Left lobe of liver (tissue), 2 donors: Measurements from ENCODE around the gene IGSF9B. TPM values are rescaled to one million over a fixed set of nuclear protein-coding genes. Genes with fewer than 3 reads are reported as not detected.

Source experiments
- ATAC-seq: fragments of 200-7000 bp; cut with Tn5 transposase; one replicate; pipeline ENCODE4 v1.9.1; 2020; ENCODE audit warnings: mild to moderate bottlenecking, moderate library complexity
- DNase-seq: peaks from one replicate; pipeline ENCODE4 v3.0.0-alpha.2; 2020; ENCODE audit warnings: low spot score
- total RNA-seq: library from RNA; stranded (reverse); gene quantifications from one replicate; pipeline ENCODE4 v1.2.1, GENCODE V29; 2021
- donor health status: DM: no; HTN: no; CAD: no; lungs with moderate emphysema.
- donor health status: DM: no; HTN: yes; CAD: no.

IGSF9B gene
- total RNA-seq, 1 donor from 2014 or later = 0.13 TPM

DNA sequence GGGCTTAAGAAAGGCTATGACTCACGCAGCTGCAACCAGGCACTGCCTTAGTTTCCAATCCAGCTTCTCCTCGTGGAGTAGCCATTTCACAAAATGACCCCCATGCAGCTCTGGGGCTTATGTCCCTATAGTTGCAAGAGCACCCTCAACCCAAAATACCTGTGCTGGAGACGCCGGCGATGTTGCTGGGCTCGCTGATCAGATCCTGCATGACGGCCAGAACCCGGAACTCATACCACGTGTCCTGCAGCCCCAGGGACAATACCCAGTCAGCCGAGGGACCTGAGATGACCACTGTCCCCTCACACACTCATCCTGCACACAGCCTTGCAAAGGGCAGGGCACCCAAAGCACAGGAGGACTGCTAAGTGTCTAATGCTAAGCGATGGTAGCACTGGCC is 32.1 kb downstream of the IGSF9B start:
- no peak for DNase-seq

DNA sequence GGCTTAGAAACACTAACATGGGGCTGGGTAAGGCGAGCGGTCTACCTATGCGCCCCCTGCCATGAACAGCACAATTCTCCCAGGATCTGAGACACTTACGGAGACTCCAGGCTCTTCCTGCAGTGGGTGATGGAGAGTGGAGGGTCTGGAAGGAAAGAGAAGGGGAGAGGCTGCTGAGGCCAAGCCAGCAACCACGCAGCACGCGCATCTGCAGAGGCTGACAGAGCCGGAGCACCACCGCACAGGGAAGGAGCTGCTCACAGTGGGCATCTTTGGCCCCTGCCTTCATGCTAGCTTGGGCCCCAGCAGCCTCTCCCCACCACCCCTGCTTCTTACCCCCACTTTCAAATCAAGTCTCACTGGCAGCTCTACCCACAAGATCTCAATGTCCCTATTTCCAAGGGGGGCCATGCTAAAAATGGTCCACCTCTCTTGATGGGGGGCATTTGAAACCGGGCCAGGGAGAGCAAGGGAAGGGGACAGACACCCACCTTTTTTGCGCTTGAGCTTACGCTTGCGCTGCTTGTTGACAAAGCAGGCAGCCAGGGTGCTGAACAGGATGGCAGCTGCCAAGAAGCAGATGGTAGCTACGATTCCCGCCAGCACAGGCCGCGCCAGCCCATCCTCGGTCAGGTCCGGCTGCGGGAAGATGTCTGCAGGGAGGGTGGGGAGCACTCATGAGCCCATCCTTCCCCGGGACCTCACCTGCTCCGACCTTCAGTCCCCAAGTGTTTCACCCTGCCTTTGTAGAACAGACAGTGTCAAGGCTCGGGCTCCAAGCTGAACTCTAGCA is 34.5 kb downstream of the IGSF9B start:
- ATAC-seq (no peak), DNase-seq (no peak)

More for the DNA sequence above, 32.1 kb downstream of the IGSF9B start:
- no peak for ATAC-seq

DNA sequence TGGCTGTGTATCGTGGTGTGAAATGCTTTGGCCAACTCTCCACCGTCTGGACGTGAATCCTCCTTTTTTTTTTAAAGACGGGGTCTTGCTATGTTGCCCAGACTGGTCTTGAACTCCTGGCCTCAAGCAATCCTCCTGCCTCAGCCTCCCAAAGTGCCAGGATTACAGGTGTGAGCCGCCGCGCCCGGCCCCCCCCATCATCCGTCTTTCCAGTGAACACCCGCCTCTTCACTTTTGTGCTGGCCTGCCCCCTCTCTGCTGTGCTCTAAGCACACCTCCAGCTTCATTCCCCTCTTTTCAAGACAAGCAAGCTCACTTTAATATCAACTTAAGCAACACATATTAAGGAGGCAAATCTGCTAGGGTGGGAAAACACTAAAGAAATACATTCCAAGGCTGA is 35.3 kb downstream of the IGSF9B start:
- DNase-seq (no peak), ATAC-seq (no peak)

DNA sequence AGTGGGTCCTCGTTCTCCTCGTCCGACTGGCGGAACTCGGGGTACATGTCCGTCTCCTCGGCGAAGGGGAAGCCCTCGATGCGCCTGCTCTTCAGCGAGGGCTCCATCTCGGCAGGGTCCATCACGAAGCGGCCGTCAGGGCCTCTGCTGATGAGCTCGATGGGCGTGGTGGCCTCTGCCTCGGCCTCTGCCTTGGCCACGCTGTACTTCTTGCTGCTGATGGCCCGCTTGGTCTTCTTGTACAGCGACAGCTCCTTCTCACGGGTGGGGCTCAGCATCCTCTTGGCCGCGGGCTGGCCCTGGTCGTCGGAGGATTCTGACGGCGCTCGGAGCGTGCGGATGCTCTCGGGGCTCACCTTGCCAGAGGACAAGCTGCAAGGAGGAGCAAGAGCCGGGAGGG is 35.7 kb downstream of the IGSF9B start:
- ATAC-seq (no peak), DNase-seq (no peak)

DNA sequence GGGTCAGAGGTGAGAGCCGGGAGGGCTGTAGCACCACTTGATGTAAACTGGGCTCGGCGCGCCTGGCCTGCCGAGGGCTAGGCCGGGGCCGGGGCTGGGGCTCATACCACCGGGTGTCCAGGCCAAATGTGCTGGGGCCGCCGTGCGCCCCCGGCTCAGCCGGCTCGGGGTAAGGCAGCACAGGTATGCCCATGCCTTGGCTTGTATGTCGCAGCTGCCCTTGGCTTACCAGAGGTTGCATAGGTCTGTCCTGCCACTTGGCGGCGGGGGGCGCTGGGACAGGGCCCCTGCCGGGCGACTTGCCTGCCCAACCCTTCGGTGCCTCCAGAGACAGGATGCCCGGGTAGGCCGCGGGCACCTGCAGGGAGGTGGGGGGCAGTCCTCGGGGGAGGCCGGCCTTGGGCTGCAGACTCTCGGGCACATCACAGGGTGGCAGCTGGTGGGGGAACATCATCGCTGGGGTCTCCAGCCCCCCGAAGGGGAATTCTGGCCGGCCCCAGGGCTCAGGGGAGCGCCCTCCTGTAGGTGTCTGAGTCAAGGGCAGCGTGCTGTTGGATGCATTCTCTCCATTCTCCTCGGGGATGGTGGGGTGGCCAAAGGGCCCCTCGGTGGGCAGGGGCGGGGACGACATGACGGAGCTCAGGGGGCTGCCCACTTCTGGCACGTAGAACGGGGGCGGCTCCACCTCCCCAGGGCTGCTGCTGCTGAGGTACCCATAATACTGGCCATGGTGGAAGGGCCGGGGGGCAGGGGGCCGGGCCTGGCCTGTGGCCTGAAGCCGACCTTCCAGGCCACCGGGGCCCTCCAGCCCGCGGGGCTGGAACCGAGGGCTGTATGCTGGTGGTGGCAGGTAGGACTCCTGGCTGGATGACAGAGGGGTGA is 36.4 kb downstream of the IGSF9B start:
- ATAC-seq (no peak), DNase-seq (no peak)

DNA sequence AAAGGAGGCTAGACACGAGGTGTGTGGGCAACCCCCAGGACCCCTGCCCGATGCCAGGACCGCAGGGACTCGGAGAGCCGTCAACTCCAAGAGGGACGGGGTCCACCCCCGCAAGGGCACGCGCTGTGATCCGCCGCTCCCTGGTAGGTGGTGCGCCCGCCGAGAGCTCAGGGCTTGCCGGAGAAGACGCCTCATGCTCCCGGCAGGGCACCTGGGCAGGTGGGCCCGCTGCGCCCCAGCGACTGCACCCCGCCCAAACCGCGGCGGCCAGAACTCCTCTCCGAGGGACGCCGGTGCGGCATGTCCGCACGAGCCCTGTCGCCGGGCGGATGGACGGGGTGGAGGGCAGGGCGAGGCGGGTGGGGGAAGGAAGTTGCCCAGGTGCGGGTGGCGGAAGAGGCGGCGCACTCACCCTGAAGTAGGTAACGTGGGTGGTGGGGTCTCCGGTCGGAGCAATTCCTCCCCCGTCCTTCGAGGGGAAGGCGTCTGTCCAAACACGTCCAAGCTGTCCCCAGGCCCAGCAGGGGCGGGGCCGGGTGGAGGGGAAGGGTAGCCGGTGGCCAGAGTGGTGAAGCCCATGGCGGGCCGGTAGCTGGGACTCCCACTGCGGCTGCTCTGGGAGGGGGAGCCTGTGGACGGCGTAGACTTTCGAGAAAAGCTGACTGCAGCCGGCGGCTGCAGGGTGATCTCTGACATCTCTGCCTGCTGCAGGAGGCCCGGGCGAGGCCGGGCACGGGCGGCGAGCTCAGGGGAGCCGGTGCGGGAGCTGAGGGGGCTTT is 37.2 kb downstream of the IGSF9B start:
- no peak for DNase-seq
- no peak for ATAC-seq

DNA sequence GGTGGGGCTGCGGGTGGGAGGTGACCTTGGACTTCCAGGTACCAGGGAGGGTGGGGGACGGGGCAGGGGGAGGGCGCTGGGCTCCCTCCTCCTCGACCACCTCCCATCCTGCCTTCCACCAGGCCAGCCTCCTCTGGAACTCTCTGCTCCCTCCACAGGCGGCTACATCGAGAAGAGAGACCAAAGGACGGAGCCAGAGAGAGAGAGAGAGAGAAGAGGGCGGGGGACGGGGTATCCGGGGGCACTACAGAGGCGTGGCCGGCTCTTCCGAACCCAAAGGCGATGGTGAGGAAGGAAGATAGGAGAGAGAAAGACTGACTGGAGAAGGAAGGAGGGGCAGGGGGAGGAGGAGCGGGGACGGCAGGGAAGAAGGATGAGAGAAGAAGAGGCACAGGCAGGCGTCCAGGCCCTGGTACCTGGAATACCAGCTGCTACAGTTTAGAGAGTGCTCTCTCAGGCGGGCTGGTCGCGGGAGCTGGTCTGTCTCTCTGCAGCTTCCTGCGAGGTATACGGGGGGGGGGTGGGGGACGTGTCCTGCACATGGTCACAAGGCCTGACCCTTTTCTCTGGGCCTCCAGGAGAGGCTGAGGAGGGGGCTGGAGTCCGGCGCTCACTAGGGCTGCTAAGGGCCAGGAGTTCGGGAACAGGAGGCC is 38.0 kb downstream of the IGSF9B start:
- DNase-seq = no peak
- ATAC-seq = no peak

DNA sequence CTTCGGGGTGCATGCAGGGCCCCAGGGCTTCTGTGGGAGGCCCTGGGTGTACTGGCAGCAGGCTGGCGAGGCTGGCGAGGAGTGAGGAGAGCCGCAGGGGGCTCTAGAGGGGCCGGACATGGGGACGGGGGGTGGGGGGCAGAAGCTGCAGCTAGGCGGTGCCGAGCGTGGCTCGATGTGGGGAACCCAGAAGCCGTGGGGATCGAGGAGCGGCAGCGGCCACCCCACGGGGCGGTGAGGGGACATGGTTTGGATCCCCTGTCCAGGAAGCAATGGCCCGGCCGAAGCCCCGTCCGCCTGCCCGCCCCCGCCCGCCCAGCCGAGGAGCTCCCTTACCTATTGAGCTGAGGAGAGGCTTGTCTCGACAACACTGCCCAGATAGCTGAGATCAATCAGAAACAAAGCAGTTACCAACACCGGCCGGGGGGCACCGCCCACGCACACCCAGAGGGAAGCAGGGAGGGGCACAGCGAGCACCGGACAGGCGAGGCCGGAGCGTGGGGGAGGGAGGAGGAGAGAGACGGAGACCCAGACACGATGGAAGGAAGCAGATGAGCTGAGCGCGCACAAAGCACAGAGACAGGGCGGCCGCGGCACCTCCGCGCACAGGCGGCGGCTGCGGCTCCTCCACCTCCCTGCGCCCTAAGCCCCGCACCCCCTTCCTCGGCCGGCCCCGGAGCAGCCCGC is 38.7 kb downstream of the IGSF9B start:
- ATAC-seq (no peak), DNase-seq (no peak)

DNA sequence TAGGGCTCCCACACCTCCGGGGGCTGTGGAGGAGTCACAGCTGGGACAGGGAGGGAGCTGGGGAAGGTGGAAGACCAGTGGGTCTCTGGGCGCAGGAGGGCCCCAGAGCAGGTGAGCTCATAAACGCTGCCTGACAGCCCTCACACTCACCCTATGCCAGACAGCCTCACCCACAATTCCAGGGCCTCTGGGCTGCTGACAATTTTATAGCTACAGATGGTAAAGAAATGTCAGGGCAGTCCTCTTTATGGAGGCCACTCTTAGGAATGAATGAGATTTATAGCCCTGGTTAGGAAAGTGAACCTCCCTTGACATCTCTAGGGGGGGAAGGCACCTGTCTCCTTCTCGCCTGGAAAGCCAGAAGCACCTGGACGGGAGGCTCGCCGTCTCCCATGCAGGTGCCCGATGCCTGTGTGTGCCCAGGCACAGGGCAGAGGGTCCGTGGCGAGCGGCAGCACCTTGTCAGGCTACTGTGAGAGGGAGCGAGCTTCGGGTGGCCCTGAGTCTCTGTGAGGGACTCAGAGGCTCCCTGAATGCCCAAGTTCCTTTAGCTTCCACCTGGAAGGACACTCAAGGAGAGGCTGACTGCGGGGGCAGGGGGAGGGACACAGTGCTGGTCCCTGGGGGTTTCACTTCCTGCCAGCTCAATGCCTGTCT is 39.9 kb downstream of the IGSF9B start:
- ATAC-seq (no peak), DNase-seq (no peak)

DNA sequence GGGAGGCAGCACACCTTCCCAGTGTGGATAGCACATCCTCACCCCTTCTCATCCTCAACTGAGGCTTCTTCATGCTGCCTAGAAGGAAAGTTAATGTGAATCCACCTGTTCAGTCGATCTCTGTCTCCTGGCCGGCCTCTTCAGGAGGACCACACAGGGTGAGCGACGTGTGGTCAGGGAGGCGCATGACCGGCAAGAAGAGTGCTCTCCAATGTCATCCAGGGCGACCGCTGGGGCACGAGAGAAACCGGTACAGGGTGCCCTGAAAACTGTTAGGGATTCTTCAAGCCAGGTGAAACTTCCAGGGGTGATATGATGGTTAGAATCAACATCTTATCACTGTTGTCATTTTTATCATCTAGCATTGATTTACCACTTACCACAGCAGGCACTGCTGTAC is 43.0 kb downstream of the IGSF9B start:
- DNase-seq = no peak
- ATAC-seq = no peak

DNA sequence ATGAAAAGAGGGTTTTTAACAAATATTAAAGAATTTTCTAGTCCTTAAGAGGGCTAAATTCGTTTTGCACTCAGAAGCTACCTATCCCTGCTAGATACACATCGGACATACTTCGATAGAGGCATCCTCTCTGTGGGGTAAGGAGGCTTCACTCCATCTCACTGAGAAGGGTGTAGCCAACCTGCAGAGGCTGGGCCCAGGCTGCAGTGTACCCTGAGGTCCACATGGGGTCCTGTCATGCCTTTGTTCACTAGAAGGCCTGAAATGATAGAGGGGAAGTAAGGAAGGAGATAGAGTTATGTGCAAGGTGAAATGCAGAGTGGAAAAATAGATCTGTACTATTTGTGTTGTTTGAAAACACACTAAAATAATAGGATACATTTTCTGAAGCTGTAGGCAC is 45.6 kb downstream of the IGSF9B start:
- no peak for DNase-seq

DNA sequence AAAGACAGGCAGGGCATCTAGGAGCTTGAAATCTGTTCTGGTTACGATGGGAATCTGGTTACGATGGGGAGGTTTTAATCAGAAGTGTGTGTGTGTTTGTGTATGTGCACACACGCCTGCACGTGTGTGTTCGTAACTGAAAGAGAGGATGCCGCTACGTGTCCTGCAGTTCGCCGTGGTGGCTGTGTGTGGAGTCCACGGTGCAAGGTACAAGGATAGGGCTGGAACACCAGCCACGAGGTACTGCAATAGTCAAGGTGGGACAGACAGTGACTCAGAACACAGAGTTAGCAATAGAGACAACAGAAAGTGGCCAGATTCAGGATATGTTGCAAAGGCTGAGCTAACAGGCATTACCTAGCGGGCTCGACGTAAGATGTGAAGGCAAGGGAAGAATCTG is 46.7 kb downstream of the IGSF9B start:
- DNase-seq (no peak), ATAC-seq (no peak)

More for the DNA sequence above, 45.6 kb downstream of the IGSF9B start:
- no peak for ATAC-seq

DNA sequence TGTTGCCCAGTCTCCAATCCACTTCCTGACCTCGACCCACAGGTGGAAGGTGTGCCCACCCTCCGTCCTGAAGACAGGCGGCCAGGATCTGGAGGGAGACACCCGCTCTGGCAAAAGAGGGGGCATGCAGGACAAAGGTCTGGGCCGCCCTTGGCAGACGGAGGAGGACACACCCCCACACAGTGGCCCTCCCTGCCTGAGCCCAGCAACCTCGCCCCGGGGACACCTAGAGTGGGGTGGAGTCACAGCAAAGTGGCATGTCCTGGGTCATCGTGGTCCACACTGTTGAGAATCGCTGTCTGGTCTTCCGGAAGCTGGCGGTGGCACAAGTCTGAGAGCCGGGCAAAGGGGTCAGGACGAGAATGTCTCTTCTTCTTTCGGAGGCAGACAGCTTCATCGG is 47.9 kb downstream of the IGSF9B start:
- no peak for DNase-seq
- ATAC-seq = no peak

DNA sequence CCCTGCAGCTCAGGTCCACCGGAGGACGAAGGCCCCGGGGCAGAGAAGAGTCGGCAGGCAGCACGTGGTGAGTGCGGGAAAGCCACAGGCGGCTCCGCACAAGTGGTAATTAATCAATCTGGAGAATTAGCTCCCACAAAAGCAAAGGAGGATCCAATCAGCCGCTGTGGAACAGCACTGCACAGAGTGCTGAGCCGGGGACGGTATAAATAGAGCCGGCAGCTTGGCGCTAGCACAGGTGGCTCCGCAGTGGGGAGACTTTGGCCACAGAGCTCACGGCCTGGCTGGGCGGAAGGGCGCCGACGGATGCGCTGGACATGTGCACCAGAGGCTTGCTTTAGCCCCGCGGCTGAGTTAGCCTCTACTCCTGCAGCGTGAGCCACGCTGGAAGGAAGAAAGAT is 48.9 kb downstream of the IGSF9B start:
- DNase-seq = no peak
- no peak for ATAC-seq

DNA sequence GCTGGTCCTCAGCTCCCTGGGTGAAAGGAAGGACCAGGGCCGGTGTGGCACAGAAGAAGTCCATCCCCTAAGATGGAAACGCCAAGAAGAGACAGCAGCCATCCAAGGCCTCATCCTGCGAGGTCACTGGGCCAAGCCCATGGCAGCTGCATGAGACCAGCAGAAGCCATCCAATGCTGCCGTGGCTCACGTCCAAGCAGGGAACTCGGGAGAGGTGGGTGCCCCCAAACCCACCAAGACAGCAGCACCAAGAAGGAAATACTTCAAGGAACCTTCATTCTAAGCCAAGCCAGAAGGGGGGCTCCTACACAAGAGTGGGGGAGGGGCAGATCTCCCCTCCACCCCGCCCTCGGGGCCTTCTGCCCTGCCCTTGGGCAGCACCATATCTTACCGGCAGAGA is 49.6 kb downstream of the IGSF9B start:
- ATAC-seq (no peak), DNase-seq (no peak)

DNA sequence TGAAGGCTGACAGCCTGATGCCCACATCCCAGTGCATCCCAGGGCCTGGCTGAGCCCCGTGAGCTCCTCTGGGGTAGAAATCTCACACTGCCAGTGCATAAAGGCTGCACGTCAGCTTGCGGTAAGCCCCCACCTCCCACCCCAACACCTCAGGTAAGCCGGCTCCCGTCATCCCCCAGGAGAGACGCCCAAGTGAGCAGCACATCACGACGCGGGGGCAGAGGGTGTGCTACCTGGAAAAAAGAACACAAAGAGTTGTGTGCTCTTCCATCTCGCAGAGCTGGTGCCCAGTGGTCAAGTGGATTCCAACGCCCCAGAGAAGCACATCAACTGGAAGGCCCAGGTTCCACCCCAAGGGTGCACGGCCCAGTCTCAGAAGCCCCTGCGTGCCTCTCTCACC is 50.0 kb downstream of the IGSF9B start:
- ATAC-seq (no peak), DNase-seq (no peak)

DNA sequence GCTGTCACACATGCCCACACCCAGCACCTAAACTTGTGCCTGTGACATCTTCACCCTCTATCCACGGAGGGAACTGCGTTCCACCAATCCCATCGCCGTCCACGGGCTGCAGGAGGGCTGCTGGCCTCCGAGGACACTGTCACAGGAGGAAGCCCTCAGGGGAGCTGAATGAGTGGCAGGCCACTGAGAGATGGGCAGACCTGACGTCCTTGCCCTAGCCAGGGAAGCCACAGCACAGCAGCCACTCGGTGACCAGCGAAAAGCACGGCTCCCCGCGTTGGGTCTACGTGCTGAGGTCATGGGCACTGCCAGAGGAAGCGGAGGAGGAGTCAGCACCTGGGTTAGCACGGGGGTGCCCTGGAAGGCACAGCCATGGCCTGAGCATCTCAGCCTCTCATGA is 50.5 kb downstream of the IGSF9B start:
- ATAC-seq = no peak
- no peak for DNase-seq

DNA sequence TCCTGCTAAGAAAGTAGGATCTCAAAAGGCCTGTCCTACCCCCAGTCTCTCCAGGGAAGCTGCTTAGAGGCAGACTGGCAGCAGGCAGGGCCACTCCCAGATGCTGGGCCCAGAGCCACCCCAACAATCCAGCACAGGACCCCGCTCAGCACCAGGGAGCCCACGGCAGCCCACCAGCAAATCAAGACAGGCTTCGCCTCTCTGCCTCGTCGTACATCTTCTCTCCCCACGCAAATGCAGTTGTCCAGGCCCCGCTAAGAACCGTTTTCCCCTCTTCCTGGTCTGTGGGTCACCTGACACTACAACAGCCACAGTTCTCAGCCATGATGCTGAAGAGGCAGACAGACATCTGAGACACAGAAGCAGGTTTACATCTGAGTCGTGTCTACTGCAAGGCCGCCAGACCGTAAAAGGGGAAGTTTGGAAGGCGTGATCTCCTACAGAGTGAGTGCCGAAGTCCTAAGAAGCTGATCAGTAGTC is 51.1 kb downstream of the IGSF9B start:
- no peak for ATAC-seq
- DNase-seq = no peak

DNA sequence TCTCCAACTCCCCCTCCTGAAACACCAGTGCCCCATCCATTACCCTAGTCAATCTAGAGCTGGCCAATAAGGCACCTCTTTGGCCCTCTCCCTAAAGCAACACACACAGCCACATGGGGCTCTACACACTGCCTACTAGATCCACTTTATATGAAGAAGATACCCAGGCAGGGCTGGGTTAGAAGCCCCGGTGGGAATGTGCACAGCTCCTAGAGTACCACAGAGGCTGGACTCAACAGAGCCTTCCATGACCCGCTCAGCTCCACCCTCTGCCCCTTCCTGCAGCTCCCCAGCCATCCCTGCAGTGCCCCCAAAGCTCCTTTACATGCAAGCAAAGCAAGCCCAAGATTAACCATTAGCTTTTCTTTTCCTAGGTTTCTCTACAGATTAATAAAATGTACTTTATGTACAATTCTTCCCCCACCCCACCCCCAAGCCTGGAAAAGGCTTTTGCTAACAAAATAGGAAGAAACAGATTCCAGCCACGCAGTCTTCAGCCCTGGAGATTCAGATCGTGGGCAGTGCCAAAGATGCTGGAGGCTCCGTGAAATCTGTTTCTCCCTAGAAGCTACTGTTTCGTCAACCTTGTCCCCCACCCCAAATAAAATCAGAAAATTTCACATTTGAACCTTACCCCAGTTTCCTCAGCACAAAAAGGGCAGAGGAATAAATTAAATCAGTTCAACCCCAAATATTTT is 51.8 kb downstream of the IGSF9B start:
- ATAC-seq (no peak), DNase-seq (no peak)
